HepG2 (cell line): ENCODE results near the gene IFIT2. TPM values are rescaled to one million over a fixed set of nuclear protein-coding genes. Genes with fewer than 3 reads are reported as not detected.

Source experiments
- ATAC-seq: fragments of 200-7000 bp; cut with Tn5 transposase; 3 replicates; pipeline ENCODE4 v1.9.1; 2020; ENCODE audit warnings: mild to moderate bottlenecking, moderate library complexity
- BruUV-seq: library from RNA; stranded (reverse); fragments of 400-500 nt; replicated peaks from 2 replicates; lab custom pipeline; 2021; lab: Mats Ljungman, UMichigan
- CTCF ChIA-PET: fragments of 300-600 bp; formaldehyde crosslinking; extraction: SDS; loops from one replicate; lab custom pipeline; 2021; ENCODE audit warnings: low total read pairs, inconsistent platforms, low intra/inter-chr PET ratio; lab: Yijun Ruan, JAX
- POLR2A ChIA-PET: fragments of 350-600 bp; sonication (Branson Sonifier 250); formaldehyde crosslinking; loops from one replicate; lab custom pipeline; 2020; ENCODE audit warnings: antibody characterized with exemption, inconsistent platforms; lab: Yijun Ruan, JAX
- DNase-seq: peaks from one replicate; pipeline ENCODE4 v3.0.0-alpha.2; 2015; ENCODE audit warnings: low spot score
- FAIRE-seq: peaks from 3 replicates; lab custom pipeline; 2011; peaks lifted over from hg19 to GRCh38; lab: Jason Lieb, UNC
- H2AFZ ChIP-seq: one replicate; pipeline ENCODE4 v1.6.1; 2011; ENCODE audit warnings: low read length, inconsistent platforms
- H3K27ac ChIP-seq: fragments of 300-600 bp; 3 replicates; pipeline ENCODE4 v1.8.0; 2011; ENCODE audit warnings: mixed run types, mild to moderate bottlenecking, mixed read lengths, low read length, inconsistent platforms; ENCODE audit not compliant: insufficient read depth; ENCODE audit errors: extremely low read length
- H3K27me3 ChIP-seq, 2 experiments: fragments of 200-600 bp in 1 of 2; 2 replicates in 1 of 2; 3 replicates in 1 of 2; pipeline versions ENCODE4 v1.6.0 to v1.8.0; 2011; ENCODE audit warnings: low read length in 2 of 2, mild to moderate bottlenecking in 2 of 2, moderate library complexity in 2 of 2, inconsistent platforms in 1 of 2; ENCODE audit not compliant: insufficient read depth in 2 of 2, control insufficient read depth in 1 of 2
- H3K36me3 ChIP-seq, 2 experiments: fragments of 200-600 bp in 1 of 2; replicated peaks in 1 of 2; 2 replicates in 1 of 2; 3 replicates in 1 of 2; pipeline versions ENCODE4 v1.5.1 to v1.8.0; 2011; ENCODE audit warnings: low read length in 2 of 2, inconsistent platforms in 1 of 2; ENCODE audit not compliant: insufficient read depth in 2 of 2, control insufficient read depth in 1 of 2
- H3K4me1 ChIP-seq: 2 replicates; pipeline ENCODE4 v1.5.1; 2012; ENCODE audit warnings: low read length, inconsistent platforms; ENCODE audit not compliant: insufficient read depth
- H3K4me2 ChIP-seq: 2 replicates; pipeline ENCODE4 v1.6.0; 2011; ENCODE audit warnings: low read depth, low read length, inconsistent platforms
- H3K4me3 ChIP-seq, 3 experiments: fragments of 200-600 bp in 1 of 3; sonication (generic), shearing (Covaris generic) in 1 of 3; replicated peaks in 1 of 3; 2 replicates each; pipeline ENCODE4 v1.5.1; 2011 to 2016; ENCODE audit warnings: low read length in 3 of 3, inconsistent platforms in 2 of 3, low read depth in 2 of 3, mild to moderate bottlenecking in 2 of 3, control low read depth in 1 of 3, mixed read lengths in 1 of 3; ENCODE audit not compliant: insufficient read depth in 1 of 3
- H3K79me2 ChIP-seq: one replicate; pipeline ENCODE4 v1.6.1; 2011; ENCODE audit warnings: low read length, inconsistent platforms; ENCODE audit not compliant: insufficient read depth
- H3K9ac ChIP-seq: 2 replicates; pipeline ENCODE4 v1.6.0; 2011; ENCODE audit warnings: mild to moderate bottlenecking, low read depth, low read length, inconsistent platforms; ENCODE audit not compliant: insufficient read depth
- H3K9me3 ChIP-seq: 2 replicates; pipeline ENCODE4 v1.5.1; 2012; ENCODE audit warnings: mild to moderate bottlenecking, low read length
- H4K20me1 ChIP-seq: 2 replicates; pipeline ENCODE4 v1.6.0; 2011; ENCODE audit warnings: inconsistent platforms, mild to moderate bottlenecking, low read length, moderate library complexity; ENCODE audit not compliant: insufficient read depth
- CEBPB ChIP-seq: IDR thresholded peaks from 2 replicates; pipeline ENCODE4 v1.6.1; 2011; ENCODE audit warnings: low read depth, low read length, improper control_type of control experiment, borderline replicate concordance
- ZFP41 ChIP-seq: sonication (generic); formaldehyde crosslinking; IDR thresholded peaks from 2 replicates; pipeline ENCODE4 v1.4.0; 2020; ENCODE audit warnings: mild to moderate bottlenecking, missing genetic modification reagents, borderline replicate concordance
- ZNF607 ChIP-seq: sonication (generic); formaldehyde crosslinking; IDR thresholded peaks from 2 replicates; pipeline ENCODE4 v1.5.1; 2020; ENCODE audit warnings: missing genetic modification reagents, mild to moderate bottlenecking, borderline replicate concordance
- WGBS: methylation state at CpG from one replicate; pipeline ENCODE4 v1.1.6; 2017; ENCODE audit warnings: low lambda C conversion rate; 5-methylcytosine and 5-hydroxymethylcytosine counted together
- in situ Hi-C: cut with HindIII; loops from 2 replicates; pipeline ENCODE4 v1.10.0; 2017; ENCODE audit warnings: low pct_unique_long_range_greater_than_20kb; ENCODE audit not compliant: extremely low pct_ligation_motif_present
- intact Hi-C: fragments of 100-400 bp; cut with micrococcal nuclease; formaldehyde crosslinking; loops from one replicate; pipeline ENCODE4 v1.10.0; 2022; ENCODE audit not compliant: unreplicated experiment
- polyA plus RNA-seq, 8 experiments: library from polyadenylated mRNA; depleted of rRNA in 3 of 8; stranded (reverse) in 7 of 8; unstranded in 1 of 8; fragments of >200 nt; fragmentation: Illumina TruSeq in 4 of 8; extraction: Trizol in 4 of 8; gene quantifications; 2 replicates each; pipeline versions ENCODE4 v1.2.1 to v1.2.3, GENCODE V29; 2011 to 2016; ENCODE audit warnings: low read depth in 4 of 8, missing spikeins in 1 of 8, mixed read lengths in 1 of 8; ENCODE audit not compliant: insufficient read depth in 1 of 8
- total RNA-seq, 5 experiments: library from RNA; depleted of rRNA; stranded (reverse); fragments of >200 nt; fragmentation: Illumina TruSeq; extraction: Trizol; gene quantifications; 2 replicates each; pipeline ENCODE4 v1.2.3, GENCODE V29; 2016; ENCODE audit warnings: low read depth in 1 of 5
- TF ChIP-seq, protein P1 (sequence below): sonication (generic); formaldehyde crosslinking; IDR thresholded peaks from 2 replicates; pipeline ENCODE4 v1.5.0; 2020; ENCODE audit warnings: mild to moderate bottlenecking, missing genetic modification reagents

Gene IFIT2
- total and polyA plus RNA-seq, 2 of the 13 experiments (the other 11 are each of a cell fraction or from before 2014, with no cell fraction given) = 0.04 to 0.15 TPM

DNA sequence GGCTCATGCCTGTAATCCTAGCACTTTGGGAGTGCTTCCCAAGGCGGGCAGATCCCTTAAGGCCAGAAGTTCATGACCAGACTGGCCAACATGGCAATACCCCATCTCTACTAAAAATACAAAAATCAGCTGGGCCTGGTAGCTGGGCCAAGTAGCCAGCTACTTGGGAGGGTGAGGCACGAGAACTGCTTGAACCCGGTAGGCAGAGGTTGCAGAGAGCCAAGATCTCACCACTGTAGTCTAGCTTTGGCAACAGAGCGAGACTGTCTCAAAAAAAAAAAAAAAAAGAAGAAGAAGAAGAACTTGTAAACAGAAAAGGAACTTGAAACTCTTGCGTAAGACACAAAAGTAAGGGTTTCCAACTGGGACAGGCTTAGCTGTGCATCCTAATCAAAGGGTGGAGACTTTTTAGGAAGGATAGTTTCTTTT lies 5.6 kb upstream of the IFIT2 start:
- BruUV-seq = no TSS peak
- FAIRE-seq = no peak
- POLR2A ChIA-PET = no interaction called here
- 50% methylated on average over 5 of the region's 5 CpGs for WGBS
- Histone ChIP-seq H2AFZ (no peak overlapping the region), H3K9me3 (no peaks in the 10 kb centered on the region), H3K27ac (no peak overlapping the region), H3K9ac (no peak overlapping the region), H4K20me1 (no peaks in the 10 kb centered on the region), H3K79me2 (no peaks in the 10 kb centered on the region), H3K4me1 (peaks cover 3% of the 10 kb centered on the region), H3K4me2 (no peak overlapping the region), H3K4me3 (no peak overlapping the region), H3K27me3 (no peaks in the 10 kb centered on the region), H3K36me3 (no peaks in the 10 kb centered on the region)
- DNase-seq = no peak
- ATAC-seq = no peak
- in situ Hi-C loops = no loop called here
- CTCF ChIA-PET = no interaction called here
- no peak for TF ChIP-seq ZNF607 (CRISPR knock-in tag)
- TF ChIP-seq CEBPB = peak; percentile 46; the same call in 1 of the 2 replicates
- intact Hi-C loops = no loop called here

DNA sequence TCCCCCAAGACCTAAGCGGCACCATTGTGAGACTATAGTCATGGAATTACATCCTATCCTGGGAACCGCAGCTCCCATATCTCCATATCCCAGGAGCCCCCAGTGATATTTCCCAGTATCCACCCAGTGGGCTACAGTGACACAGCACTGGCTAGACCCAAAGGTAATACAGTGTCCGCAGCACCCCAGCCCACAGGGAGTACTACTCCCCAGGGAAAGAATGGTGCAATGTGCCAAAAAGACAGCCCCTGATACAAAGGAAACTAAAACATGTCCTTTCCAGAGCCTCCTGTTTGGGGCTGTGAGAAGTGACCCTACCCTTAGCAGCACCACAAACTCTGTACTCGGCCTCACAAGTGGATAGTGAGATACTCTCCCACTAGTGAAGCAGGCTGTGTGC lies 4.5 kb upstream of the IFIT2 start:
- intact Hi-C loops (no loop called here), in situ Hi-C loops (no loop called here)
- WGBS = 67% methylated on average over 4 of the region's 4 CpGs
- Histone ChIP-seq H4K20me1 (no peaks in the 10 kb centered on the region), H3K4me2 (no peak overlapping the region), H3K36me3 (no peaks in the 10 kb centered on the region), H3K4me3 (no peak overlapping the region), H3K9me3 (no peaks in the 10 kb centered on the region), H3K79me2 (no peaks in the 10 kb centered on the region), H3K4me1 (peaks cover 10% of the 10 kb centered on the region), H2AFZ (no peak overlapping the region), H3K27me3 (no peaks in the 10 kb centered on the region), H3K9ac (no peak overlapping the region), H3K27ac (no peak overlapping the region)
- FAIRE-seq (no peak), ATAC-seq (no peak), DNase-seq (no peak)
- no peak for TF ChIP-seq ZFP41 (CRISPR knock-in tag)
- TF ChIP-seq, protein P1, sequence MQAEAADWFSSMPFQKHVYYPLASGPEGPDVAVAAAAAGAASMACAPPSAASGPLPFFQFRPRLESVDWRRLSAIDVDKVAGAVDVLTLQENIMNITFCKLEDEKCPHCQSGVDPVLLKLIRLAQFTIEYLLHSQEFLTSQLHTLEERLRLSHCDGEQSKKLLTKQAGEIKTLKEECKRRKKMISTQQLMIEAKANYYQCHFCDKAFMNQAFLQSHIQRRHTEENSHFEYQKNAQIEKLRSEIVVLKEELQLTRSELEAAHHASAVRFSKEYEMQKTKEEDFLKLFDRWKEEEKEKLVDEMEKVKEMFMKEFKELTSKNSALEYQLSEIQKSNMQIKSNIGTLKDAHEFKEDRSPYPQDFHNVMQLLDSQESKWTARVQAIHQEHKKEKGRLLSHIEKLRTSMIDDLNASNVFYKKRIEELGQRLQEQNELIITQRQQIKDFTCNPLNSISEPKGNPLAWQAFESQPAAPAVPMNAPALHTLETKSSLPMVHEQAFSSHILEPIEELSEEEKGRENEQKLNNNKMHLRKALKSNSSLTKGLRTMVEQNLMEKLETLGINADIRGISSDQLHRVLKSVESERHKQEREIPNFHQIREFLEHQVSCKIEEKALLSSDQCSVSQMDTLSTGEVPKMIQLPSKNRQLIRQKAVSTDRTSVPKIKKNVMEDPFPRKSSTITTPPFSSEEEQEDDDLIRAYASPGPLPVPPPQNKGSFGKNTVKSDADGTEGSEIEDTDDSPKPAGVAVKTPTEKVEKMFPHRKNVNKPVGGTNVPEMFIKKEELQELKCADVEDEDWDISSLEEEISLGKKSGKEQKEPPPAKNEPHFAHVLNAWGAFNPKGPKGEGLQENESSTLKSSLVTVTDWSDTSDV = no peak
- ChIA-PET POLR2A (no interaction called here), CTCF (no interaction called here)
- no TSS peak for BruUV-seq
